GM18909 (cell line): ENCODE results near the gene TH.
"Not testable (repeated sequence)": the region's sequence is repeated elsewhere in the genome, so short reads cannot be mapped to it uniquely, and the experiment has no call there.

ENCODE experiments used
- ATAC-seq: cut with Tn5 transposase; IDR thresholded peaks from one replicate; pipeline ENCODE4 v1.9.1; 2021; ENCODE audit warnings: mild to moderate bottlenecking; ENCODE audit not compliant: unreplicated experiment, poor library complexity

The TH gene

DNA sequence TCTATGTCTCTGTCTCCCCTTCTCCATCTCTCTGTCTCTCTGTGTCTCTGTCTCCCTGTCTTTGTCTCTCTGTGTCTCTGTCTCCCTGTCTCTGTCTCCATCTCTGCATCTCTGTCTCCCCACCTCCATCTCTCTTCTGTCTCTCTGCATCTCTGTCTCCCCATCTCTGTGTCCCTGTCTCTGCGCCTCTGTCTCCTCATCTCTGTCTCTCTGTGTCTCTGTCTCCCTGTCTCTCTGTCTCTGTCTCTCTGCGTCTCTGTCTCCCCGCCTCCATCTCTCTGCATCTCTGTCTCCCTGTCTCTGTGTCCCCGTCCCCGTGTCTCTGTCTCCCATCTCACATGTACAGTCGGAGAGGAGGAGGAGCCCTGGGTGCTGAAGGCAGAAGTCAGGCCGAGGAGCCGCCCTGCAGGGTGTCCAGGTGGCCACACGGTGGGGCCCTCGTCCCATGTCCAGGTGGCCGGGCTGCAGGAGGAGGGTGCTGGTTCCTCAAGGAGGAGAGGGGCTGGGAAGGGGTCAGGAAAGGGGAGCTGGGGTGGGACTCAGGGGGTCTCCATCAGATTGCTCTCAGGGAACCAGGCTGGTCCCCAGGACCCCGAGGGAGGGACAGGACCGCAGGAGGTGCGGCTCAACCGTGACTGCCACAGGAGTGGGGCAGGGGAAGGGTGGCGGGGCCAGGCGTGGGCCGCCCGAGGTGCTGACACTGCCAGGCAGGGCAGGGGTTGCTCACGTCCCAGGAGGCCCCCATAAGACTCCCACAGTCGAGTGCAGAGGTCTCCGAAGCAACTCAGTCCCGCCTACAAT lies 25.6 kb upstream of the TH start:
- no peak for ATAC-seq

DNA sequence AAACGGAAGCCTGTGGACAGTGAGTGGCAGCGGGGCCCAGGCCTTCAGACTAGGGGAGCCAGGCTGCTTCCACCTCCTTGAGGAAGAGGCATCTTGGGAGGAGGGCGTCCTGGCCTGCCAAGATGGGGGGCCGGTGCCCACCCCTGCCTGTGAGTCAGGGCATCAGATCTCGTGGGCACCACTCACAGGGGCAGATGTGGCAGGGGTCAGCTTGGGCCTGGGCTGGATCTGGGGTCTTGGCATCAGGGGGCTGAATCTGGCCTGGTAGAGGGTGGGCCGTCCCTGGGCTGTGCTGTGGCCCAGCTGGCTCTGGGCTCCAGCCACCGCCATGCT lies 24.1 kb upstream of the TH start:
- no peak for ATAC-seq

DNA sequence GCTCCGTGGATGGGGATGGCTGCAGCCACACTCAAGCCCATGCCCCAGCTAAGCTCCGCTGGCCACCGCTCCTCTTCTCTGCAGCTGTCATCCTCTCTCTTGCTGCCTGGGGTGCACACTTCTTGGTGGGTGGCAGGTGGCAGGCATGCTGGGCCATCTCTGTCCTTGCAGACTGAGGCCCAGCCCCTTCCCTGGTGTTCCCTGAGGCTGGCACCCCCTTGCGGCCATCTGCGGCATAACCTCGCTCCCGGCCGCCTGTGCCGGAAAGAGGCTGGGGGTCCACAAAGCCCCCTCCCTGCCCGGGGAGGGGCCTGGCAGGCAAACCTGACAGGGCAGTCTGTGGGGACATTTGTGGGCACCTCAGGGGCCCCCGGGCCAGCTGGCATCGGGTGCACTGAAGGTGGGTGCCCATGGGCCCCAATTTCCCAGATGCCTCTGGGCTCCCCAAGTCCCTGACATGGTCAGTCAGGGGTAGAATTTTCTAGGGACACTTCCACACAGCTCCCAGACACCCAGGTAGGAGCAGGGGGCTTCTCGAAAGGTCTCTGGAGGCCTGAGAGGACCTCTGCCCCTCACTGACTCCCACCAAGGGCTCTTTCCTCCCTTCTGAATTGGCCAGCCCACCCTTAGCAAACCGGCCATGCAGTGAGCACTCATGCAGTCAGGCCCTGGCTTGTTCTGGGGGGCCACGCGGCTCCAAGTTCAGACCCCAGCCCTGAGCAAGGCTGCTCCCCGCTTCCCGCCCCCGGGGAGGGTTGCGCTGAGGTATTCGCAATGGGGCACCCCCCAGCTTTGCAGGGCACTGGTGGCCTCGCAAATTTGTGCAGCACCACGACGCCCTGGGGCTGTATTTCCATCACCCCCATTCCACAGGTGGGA lies 23.5 kb upstream of the TH start:
- no peak for ATAC-seq

DNA sequence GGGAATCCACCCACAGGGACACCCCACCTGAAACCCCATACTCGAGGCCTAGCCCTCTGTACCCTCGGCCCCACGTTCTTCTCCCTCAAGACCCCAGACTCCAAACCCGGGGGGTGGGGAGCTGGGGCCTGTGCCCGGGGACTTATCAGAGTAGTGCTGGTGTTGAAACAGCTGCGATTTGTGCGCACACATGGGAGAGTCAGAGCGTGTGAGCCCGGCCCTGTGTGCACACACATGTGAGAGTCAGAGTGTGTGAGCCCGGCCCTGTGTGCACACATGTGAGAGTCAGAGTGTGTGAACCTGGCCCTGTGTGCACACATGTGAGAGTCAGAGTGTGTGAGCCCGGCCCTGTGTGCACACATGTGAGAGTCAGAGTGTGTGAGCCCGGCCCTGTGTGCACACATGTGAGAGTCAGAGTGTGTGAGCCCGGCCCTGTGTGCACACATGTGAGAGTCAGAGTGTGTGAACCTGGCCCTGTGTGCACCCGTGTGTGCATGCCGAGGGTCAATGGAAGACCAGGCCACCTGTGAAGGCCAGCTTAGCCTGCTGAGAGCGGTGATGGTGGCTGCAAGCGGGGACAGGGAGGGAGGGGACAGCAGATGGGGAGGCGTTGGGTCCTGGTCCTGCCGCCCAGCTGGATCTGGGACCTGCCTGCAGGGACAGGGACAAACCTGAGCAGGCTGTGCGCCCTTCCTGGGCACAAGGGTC lies 22.4 kb upstream of the TH start:
- ATAC-seq = not testable (repeated sequence)

DNA sequence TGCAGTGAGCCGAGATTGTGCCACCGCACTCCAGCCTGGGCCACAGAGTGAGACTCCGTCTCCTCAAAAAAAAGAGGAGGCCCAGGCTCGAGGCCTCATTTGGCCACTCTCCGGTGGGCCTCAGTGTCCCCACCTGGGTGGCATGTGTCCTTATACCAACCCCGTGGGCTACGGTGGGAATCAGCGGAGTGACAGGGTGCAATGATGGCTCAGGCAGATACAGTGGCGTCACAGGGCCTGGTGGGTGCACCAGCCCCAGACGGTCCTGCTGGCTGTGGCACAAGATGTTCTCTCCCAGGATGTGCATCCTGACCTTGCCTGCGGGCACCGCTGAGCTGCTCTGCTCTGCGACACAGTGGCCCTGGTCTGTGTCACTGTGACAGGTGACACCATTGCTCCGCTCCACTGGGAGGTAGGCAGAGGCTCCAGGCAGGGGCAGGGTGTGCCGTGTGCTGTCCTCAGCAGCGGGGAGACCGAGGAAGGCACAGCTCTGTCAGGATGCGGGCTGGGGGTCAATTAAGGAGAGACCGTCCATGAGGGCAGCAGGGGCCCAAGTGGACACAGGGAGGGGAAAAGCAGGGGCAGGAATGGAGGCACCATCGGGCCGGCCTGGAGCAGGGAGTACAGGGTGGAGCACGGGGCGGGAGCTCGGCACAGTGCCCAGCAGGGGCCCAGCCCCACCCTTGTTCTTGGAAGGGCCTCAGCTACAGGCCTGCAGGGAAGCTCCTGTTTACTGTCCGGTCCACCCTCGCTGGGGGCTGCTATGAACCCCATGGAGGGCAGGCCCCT lies 21.7 kb upstream of the TH start:
- no peak for ATAC-seq

DNA sequence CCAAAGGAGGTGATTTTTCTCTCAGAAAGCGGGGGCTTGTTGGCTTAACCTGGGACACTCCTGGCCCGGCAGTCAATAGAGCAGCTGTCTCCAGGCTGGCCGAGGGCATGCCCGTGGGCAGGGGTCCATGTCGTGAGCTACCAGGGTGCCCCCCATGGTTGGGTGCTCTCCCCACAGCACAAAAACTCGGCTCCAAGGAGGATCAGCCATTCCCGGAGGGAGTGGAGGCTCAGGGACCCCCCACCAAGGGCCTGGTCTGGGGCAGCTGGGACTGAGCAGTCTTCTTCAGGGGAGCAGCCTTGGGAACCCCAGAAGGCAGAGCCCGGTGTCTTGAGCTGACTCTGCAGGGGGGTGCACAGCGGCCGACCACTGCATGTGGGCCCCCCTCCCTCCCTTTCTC lies 20.8 kb upstream of the TH start:
- no peak for ATAC-seq

DNA sequence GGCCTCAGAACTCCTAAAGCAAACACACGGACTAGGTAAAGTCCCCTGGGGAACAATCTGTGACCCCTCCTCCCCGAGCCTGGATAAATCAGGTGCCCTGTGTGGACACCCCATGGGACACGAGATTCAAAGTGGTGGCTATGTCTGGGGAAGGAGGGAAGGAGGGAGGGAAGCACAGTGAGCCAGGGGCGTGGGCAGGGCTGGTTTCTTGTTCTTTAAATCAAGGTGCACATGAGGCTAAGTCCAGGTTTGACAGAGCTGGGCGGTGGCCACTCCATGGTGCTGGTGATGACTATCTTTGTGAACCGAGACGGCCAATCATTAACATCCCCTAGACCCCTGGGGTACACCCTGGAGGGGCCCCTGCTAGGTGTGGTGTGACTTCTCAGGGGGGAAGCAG lies 20.3 kb upstream of the TH start:
- ATAC-seq = no peak

GRCh38 chr11:2190657-2191471 lies 19.2 kb upstream of the TH start:
- no peak for ATAC-seq

- ATAC-seq = no peak
Observed at GRCh38 chr11:2189938-2190656, 18.5 kb upstream of the TH start.

DNA sequence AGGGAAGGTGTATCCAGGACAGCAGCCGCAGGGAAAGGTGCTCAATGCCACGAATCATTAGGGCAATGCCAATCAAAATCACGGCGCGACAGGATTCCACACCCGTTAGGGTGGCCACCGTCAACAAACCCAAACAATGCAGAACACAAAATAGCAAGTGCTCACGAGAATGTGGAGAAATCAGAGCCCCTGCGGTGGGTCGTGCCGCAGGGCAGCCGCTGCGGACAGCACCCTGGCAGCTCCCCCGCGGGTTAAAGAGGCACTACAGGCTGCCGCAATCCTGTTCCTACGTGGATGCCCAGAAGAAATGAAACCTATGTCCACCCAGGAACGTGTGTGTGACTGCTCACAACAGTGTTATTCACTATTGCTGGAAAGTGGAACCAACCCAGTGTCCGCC lies 17.1 kb upstream of the TH start:
- ATAC-seq = no peak

DNA sequence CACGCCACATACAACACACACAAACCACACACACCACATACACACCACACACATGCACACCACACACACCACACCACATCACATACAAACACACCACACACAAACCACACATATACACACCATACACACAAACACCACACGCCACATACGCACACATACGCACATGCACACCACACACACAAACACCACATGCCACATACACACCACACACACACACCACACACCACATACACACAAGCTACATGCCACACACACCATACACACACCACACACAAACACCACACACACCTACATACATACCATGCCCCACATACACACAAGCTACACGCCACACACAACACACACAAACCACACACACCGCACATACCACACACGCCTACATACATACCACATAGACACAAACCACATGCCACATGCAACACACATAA lies 15.7 kb upstream of the TH start:
- no peak for ATAC-seq

DNA sequence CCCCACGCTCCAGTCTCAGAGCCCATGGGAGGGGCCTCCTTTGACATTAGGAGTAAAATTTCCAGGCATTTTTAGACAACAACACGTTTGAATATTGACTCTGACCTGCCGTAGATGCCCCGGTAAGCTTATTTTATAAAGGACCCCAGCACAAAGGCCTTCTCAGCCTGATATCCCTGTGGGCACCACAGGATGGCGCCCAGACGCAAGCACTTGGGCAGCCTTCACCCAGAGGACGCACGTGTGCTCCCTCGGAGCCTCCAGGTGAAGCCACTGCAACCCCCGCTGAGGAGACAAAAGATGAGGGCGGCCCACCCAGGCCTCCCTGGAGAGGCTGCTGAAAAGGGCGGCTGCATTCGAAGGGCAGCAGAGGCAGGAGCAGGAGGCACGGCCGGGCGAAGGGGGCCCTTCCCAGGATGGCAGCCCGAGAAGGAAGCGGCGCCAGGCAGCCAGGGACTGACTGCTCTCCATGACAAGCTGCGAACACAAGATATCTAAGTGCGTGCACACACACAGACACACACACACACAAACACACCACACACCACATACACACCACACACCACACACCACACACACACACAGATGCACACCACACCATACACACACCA lies 15.2 kb upstream of the TH start:
- no peak for ATAC-seq

GRCh38 chr11:2185324-2186085 lies 13.9 kb upstream of the TH start:
- no peak for ATAC-seq

DNA sequence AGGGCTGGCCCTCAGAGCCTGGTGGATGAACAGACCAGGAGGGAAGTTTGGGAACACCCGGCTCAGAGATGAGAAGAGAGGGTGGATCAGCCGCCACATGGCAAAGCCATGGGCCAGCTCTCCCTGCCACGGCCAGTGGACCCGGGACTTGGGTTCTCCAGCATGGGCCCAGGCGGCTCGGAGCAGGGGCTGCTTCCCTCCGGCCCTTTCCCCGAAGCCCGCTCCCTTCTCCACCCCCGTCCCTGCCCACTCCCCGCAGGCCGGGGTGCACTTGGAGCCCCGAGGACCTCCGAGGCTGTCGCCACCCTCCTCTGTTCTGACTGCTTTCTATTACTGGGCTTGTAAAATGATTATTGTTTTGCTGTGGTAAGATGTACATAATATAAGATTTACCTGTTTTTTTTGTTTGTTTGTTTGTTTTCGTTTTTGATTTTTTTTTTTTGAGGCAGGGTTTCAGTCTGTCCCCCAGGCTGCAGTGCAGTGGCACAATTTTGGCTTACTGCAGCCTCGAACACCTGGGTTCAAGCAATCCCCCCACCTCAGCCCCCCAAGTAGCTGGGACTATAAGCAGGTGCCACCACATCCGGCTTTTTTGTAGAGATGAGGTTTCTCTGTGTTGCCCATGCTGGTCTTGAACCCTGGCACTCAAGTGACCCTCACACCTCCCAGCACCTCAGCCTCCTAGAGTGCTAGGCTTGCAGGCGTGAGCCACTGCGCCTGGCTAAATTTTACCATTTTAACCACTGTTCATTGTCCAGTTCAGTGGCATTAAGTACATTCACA lies 11.3 kb upstream of the TH start:
- ATAC-seq = no peak

DNA sequence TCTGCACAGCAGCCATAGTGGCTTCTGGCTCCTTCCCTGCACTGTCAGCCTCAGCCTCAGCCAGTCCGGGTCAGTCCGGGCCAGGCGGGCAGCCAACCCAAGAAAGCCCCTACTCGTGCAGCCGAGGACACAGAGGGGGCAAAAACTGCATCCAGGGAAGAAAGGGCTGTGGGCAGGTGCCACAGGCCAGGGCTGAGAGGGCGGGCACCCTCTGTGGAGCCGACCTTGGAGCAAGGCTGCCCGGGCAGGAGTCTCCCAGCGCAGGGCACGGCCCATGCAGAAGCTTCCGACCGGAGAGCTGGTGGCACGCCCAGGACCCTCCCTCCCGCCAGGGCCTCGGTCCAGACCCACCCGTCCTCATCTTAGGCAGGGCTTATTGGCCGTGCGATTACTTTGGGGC lies 10.5 kb upstream of the TH start:
- no peak for ATAC-seq

GRCh38 chr11:2180789-2181370 lies 9.3 kb upstream of the TH start:
- ATAC-seq = no peak

DNA sequence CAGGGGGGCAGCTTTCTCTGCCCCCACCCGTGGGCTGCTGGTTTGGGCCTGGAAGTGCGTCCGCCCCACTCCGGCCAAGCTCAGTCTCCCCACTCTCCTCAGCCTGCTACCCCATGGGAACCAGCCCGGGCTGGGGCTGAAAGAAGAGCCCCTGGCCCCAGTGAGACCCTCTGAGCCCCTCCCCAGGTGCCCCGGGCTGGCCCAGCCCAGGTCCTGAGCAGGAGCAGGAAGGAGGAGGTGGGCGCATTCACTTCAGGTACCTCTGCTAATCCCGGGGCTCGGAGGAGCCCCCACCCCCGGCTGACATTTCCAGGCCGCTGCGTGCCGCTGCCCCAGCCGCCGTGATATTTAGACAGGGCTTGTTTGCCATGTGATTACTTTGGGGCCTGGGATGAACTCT lies 8.7 kb upstream of the TH start:
- no peak for ATAC-seq
